Measurements from ENCODE around the gene RPAP3.

The RPAP3 gene

GRCh38 chr12:47718531-47718930 is 12.7 kb upstream of the RPAP3 start:
- no peak for DNase-seq

GRCh38 chr12:47717443-47718193 is 11.8 kb upstream of the RPAP3 start:
- peak; percentile 81 to 89 for DNase-seq

- no peak for DNase-seq
Observed at GRCh38 chr12:47717046-47717442, 11.2 kb upstream of the RPAP3 start.

GRCh38 chr12:47715877-47716548 is 10.2 kb upstream of the RPAP3 start:
- DNase-seq: no peak

- peak; percentile 73 to 88 for DNase-seq
Observed at GRCh38 chr12:47715393-47715876, 9.6 kb upstream of the RPAP3 start.

- no peak for DNase-seq
Observed at GRCh38 chr12:47714826-47715386, 9.1 kb upstream of the RPAP3 start.

- no peak for DNase-seq
Observed at GRCh38 chr12:47712171-47712570, 6.3 kb upstream of the RPAP3 start.

- DNase-seq: no peak
Observed at GRCh38 chr12:47711448-47711847, 5.6 kb upstream of the RPAP3 start.

GRCh38 chr12:47710278-47710677 is 4.4 kb upstream of the RPAP3 start:
- no peak for DNase-seq

GRCh38 chr12:47709671-47710070 is 3.8 kb upstream of the RPAP3 start:
- no peak for DNase-seq

GRCh38 chr12:47709237-47709636 is 3.4 kb upstream of the RPAP3 start:
- no peak for DNase-seq

GRCh38 chr12:47707905-47708543 is 2.2 kb upstream of the RPAP3 start:
- no peak for DNase-seq

GRCh38 chr12:47707355-47707754 is 1.5 kb upstream of the RPAP3 start:
- DNase-seq: no peak

- DNase-seq: no peak
Observed at GRCh38 chr12:47705229-47705565, 633 bp downstream of the RPAP3 start.

GRCh38 chr12:47704719-47705118 is 1.1 kb downstream of the RPAP3 start:
- no peak for DNase-seq

GRCh38 chr12:47700263-47700662 is 5.6 kb downstream of the RPAP3 start:
- DNase-seq: no peak

- no peak for DNase-seq
Observed at GRCh38 chr12:47698631-47699030, 7.2 kb downstream of the RPAP3 start.

GRCh38 chr12:47698055-47698454 is 7.8 kb downstream of the RPAP3 start:
- DNase-seq: no peak

GRCh38 chr12:47689215-47689614 is 16.6 kb downstream of the RPAP3 start:
- no peak for DNase-seq

GRCh38 chr12:47687636-47688035 is 18.2 kb downstream of the RPAP3 start:
- no peak for DNase-seq

GRCh38 chr12:47686645-47687240 is 19.1 kb downstream of the RPAP3 start:
- peak in 1 of 2 donors; percentile 81 for DNase-seq

- no peak for DNase-seq
Observed at GRCh38 chr12:47679785-47680184, 26.0 kb downstream of the RPAP3 start.

- DNase-seq: no peak
Observed at GRCh38 chr12:47672068-47672467, 33.8 kb downstream of the RPAP3 start.

All from hippocampal formation (tissue), 2 donors.